Lower leg skin (tissue), 4 donors: Measurements from ENCODE around the gene CADM1. TPM values are rescaled to one million over a fixed set of nuclear protein-coding genes. Genes with fewer than 3 reads are reported as not detected.

Experiments
- DNase-seq, 2 donors: peaks; one replicate each; pipeline ENCODE4 v3.0.0-alpha.2; 2019; ENCODE audit warnings: low spot score in 2 of 2
- H3K4me3 ChIP-seq: fragments of 200-600 bp; sonication (generic); 2 replicates; pipeline ENCODE4 v1.5.1; 2017; ENCODE audit warnings: mild to moderate bottlenecking, low read depth; ENCODE audit not compliant: poor library complexity, severe bottlenecking
- CTCF ChIP-seq, 3 donors: fragments of 450-650 bp; IDR thresholded peaks; one replicate each; pipeline ENCODE4 v1.5.1; 2016; ENCODE audit warnings: antibody characterized with exemption in 3 of 3, mild to moderate bottlenecking in 3 of 3, moderate library complexity in 2 of 3
- POLR2A ChIP-seq, 2 donors: fragments of 450-650 bp; IDR thresholded peaks; one replicate each; pipeline ENCODE4 v1.6.1; 2016 to 2017; ENCODE audit warnings: antibody characterized with exemption in 2 of 2, mild to moderate bottlenecking in 1 of 2, moderate library complexity in 1 of 2
- WGBS, 2 donors: methylation state at CpG; one replicate each; pipeline ENCODE4 v1.1.5; 2018; 5-methylcytosine and 5-hydroxymethylcytosine counted together
- intact Hi-C: fragments of 100-400 bp; cut with DNase I; formaldehyde crosslinking; loops from one replicate; pipeline ENCODE4 v1.15.0; 2023; ENCODE audit warnings: low total_unique reads
- total RNA-seq, 4 donors: library from RNA; depleted of rRNA; stranded (reverse); fragments of >200 nt; gene quantifications; one replicate each; pipeline ENCODE4 v1.1.0, GENCODE V29; 2016

Gene CADM1
- total RNA-seq, 4 donors from 2014 or later, result 9.4 to 21.4 (median 11.8) TPM

GRCh38 chr11:115496892-115497291 lies 7.3 kb downstream of the CADM1 start:
- no peak for DNase-seq
- TF ChIP-seq POLR2A (IDR thresholded peaks at IDR 0.05) (no peak), CTCF (IDR thresholded peaks at IDR 0.05) (no peak)
- intact Hi-C loops, result no loop called here
- WGBS, 2 donors, result 66 to 78% methylated on average over 3 of the region's 3 CpGs
- no peak overlapping the region for H3K4me3 ChIP-seq

- 91 to 94% methylated on average over 2 of the region's 2 CpGs for WGBS, 2 donors
- DNase-seq, result no peak
- intact Hi-C loops, result no loop called here
- H3K4me3 ChIP-seq, result no peak overlapping the region
- TF ChIP-seq CTCF (IDR thresholded peaks at IDR 0.05) (no peak), POLR2A (IDR thresholded peaks at IDR 0.05) (no peak)
Observed at GRCh38 chr11:115493905-115494304, 10.3 kb downstream of the CADM1 start.

- DNase-seq, result no peak
- 81 to 87% methylated on average over 1 of the region's 1 CpG for WGBS, 2 donors
- intact Hi-C loops, result no loop called here
- H3K4me3 ChIP-seq, result no peak overlapping the region
- no peak for TF ChIP-seq POLR2A (IDR thresholded peaks at IDR 0.05)
- no peak for TF ChIP-seq CTCF (IDR thresholded peaks at IDR 0.05)
Observed at GRCh38 chr11:115493488-115493887, 10.7 kb downstream of the CADM1 start.

GRCh38 chr11:115489466-115489865 lies 14.7 kb downstream of the CADM1 start:
- DNase-seq, result no peak
- no peak overlapping the region for H3K4me3 ChIP-seq
- no peak for TF ChIP-seq POLR2A (IDR thresholded peaks at IDR 0.05)
- no peak for TF ChIP-seq CTCF (IDR thresholded peaks at IDR 0.05)
- intact Hi-C loops, result no loop called here
- whole genome bisulfite sequencing, 2 donors, result 93 to 95% methylated on average over 4 of the region's 4 CpGs

- H3K4me3 ChIP-seq, result no peak overlapping the region
- intact Hi-C loops, result no loop called here
- 72 to 83% methylated on average over 3 of the region's 3 CpGs for WGBS, 2 donors
- DNase-seq, result no peak
- TF ChIP-seq CTCF (IDR thresholded peaks at IDR 0.05) (no peak), POLR2A (IDR thresholded peaks at IDR 0.05) (no peak)
Observed at GRCh38 chr11:115488945-115489344, 15.3 kb downstream of the CADM1 start.

- intact Hi-C loops, result no loop called here
- no peak for TF ChIP-seq CTCF (IDR thresholded peaks at IDR 0.05)
- TF ChIP-seq POLR2A (IDR thresholded peaks at IDR 0.05), result no peak
- DNase-seq, result no peak
- H3K4me3 ChIP-seq, result no peak overlapping the region
- 92% methylated on average over 2 of the region's 2 CpGs for WGBS, 2 donors
Observed at GRCh38 chr11:115481528-115481927, 22.7 kb downstream of the CADM1 start.
